ENCODE measurements around the gene OPRM1.

DNA sequence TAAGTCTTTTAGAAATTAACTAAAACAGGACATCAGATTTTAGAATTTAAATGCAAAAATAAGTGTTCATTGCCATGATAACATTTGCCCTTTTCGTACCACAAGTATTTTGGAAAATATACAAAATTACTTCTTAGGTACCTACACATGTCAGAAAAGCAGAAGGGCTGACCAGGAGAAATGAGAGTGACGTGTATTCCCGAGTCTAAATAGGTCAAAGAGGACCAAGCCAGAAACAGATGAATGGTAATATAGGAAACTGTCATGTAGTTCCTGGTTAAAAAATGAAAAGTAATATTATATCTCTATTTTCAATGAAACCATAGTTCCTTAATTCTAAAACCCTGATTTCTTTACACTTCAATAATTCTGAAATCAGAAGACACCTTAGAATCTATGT is 191.4 kb downstream of the OPRM1 start:
- TF ChIP-seq, protein P1, sequence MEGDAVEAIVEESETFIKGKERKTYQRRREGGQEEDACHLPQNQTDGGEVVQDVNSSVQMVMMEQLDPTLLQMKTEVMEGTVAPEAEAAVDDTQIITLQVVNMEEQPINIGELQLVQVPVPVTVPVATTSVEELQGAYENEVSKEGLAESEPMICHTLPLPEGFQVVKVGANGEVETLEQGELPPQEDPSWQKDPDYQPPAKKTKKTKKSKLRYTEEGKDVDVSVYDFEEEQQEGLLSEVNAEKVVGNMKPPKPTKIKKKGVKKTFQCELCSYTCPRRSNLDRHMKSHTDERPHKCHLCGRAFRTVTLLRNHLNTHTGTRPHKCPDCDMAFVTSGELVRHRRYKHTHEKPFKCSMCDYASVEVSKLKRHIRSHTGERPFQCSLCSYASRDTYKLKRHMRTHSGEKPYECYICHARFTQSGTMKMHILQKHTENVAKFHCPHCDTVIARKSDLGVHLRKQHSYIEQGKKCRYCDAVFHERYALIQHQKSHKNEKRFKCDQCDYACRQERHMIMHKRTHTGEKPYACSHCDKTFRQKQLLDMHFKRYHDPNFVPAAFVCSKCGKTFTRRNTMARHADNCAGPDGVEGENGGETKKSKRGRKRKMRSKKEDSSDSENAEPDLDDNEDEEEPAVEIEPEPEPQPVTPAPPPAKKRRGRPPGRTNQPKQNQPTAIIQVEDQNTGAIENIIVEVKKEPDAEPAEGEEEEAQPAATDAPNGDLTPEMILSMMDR (IDR thresholded peaks at IDR 0.05), result no peak
- TF ChIP-seq POLR2A (IDR thresholded peaks at IDR 0.05), result no peak

Data from Peyer's patch (tissue), 4 donors.